ENCODE results near the gene PEX5L. TPM values are rescaled to one million over a fixed set of nuclear protein-coding genes. Genes with fewer than 3 reads are reported as not detected.

Gene PEX5L
- total RNA-seq, 2 donors from 2014 or later: 0.07 to 0.90 TPM

DNA sequence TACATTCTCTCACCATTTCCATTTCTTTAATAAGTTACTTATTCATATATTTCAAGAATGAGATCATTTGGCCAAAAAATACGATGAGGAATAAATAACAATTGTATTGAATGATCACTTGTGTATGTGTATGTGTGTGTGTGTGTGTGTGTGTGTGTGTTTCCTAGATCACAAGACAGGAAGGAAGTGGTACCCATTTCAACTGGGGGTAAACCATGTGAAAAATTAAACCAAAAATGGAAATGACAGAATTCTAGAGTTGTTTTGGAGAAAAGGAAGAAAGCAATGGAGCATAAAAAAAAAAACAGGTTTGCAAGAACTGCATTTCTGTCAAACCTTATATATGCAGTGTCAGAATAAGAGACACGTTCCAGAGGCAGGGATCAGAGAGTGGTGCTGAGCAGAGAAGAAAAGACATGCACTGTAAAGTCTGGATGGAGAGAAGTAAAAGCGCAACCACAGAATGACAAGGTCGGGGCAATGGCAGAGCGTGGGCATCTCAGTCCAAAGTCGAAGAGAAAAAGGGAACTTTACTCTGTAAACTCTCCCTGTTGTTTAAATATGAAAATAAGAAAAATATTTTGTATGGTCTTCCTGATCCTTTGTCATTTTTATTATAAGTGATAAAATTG is 75.5 kb downstream of the PEX5L start:
- H3K27me3 ChIP-seq: no peaks in the 10 kb centered on the region
- no peak for DNase-seq (ENCODE audit: low spot score)
- H3K4me1 ChIP-seq: no peaks in the 10 kb centered on the region
- no peak for TF ChIP-seq CTCF (IDR thresholded peaks at IDR 0.05)
- H3K27ac ChIP-seq: no peak overlapping the region
- no peaks in the 10 kb centered on the region for H3K36me3 ChIP-seq
- no peak overlapping the region for H3K4me3 ChIP-seq
- H3K9me3 ChIP-seq: no peaks in the 10 kb centered on the region

GRCh38 chr3:179958759-179959158 is 78.0 kb downstream of the PEX5L start:
- Histone ChIP-seq H3K27ac (no peak overlapping the region), H3K9me3 (no peaks in the 10 kb centered on the region), H3K4me3 (no peak overlapping the region), H3K27me3 (no peaks in the 10 kb centered on the region), H3K4me1 (no peaks in the 10 kb centered on the region), H3K36me3 (no peaks in the 10 kb centered on the region)
- DNase-seq (ENCODE audit: low spot score): no peak
- TF ChIP-seq CTCF (IDR thresholded peaks at IDR 0.05): no peak

GRCh38 chr3:179958143-179958542 is 78.6 kb downstream of the PEX5L start:
- no peak overlapping the region for H3K27ac ChIP-seq
- TF ChIP-seq CTCF (IDR thresholded peaks at IDR 0.05): no peak
- no peaks in the 10 kb centered on the region for H3K9me3 ChIP-seq
- DNase-seq (ENCODE audit: low spot score): no peak
- H3K4me3 ChIP-seq: no peak overlapping the region
- no peaks in the 10 kb centered on the region for H3K36me3 ChIP-seq
- no peaks in the 10 kb centered on the region for H3K4me1 ChIP-seq
- H3K27me3 ChIP-seq: no peaks in the 10 kb centered on the region

- Histone ChIP-seq H3K9me3 (no peaks in the 10 kb centered on the region), H3K36me3 (no peaks in the 10 kb centered on the region), H3K4me3 (no peak overlapping the region), H3K27me3 (no peaks in the 10 kb centered on the region), H3K27ac (no peak overlapping the region), H3K4me1 (no peaks in the 10 kb centered on the region)
- no peak for DNase-seq (ENCODE audit: low spot score)
- TF ChIP-seq CTCF (IDR thresholded peaks at IDR 0.05): no peak
Measured at GRCh38 chr3:179957264-179957845, 79.4 kb downstream of the PEX5L start.

GRCh38 chr3:179956416-179956830 is 80.3 kb downstream of the PEX5L start:
- Histone ChIP-seq H3K4me3 (no peak overlapping the region), H3K27me3 (no peaks in the 10 kb centered on the region), H3K27ac (no peak overlapping the region), H3K36me3 (no peaks in the 10 kb centered on the region), H3K4me1 (no peaks in the 10 kb centered on the region), H3K9me3 (no peaks in the 10 kb centered on the region)
- no peak for DNase-seq (ENCODE audit: low spot score)
- TF ChIP-seq CTCF (IDR thresholded peaks at IDR 0.05): no peak

GRCh38 chr3:179955809-179956208 is 80.9 kb downstream of the PEX5L start:
- no peaks in the 10 kb centered on the region for H3K4me1 ChIP-seq
- H3K27me3 ChIP-seq: no peaks in the 10 kb centered on the region
- no peak for TF ChIP-seq CTCF (IDR thresholded peaks at IDR 0.05)
- no peaks in the 10 kb centered on the region for H3K36me3 ChIP-seq
- H3K9me3 ChIP-seq: no peaks in the 10 kb centered on the region
- H3K27ac ChIP-seq: no peak overlapping the region
- DNase-seq (ENCODE audit: low spot score): no peak
- no peak overlapping the region for H3K4me3 ChIP-seq
